ENCODE measurements around the gene CHD2. TPM values are rescaled to one million over a fixed set of nuclear protein-coding genes. Genes with fewer than 3 reads are reported as not detected.

CHD2 gene
- total and polyA plus RNA-seq, 3 experiments from 2014 or later: 80.3 to 109 (median 99.0) TPM

DNA sequence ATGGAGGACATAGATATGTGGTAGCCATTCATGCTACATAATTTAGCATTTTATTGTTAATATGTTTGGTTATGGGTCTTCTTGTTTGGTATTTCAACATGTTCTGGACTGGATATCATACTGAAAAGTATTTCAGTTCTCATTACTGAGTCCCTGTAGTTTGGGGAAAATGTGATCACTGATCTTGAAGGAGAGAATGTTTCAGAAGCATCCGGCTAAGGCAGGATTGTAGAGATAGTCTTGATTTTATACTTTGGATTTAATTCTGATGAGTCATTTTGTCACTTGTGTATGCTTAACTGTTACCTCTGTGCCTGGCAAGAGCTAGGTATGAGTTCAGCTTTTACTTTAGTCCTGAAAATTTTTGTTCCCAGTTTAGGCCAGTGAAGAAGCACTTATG lies 7.1 kb downstream of the CHD2 start:
- Histone ChIP-seq H3K4me1 (ENCODE audit: insufficient read depth, low read length) (peaks cover 73% of the 10 kb centered on the region), H3K9me3 (ENCODE audit: low read length) (no peaks in the 10 kb centered on the region), H3K27ac (ENCODE audit: low read depth, low read length) (peak overlapping the region; percentile 97), H3K27me3 (ENCODE audit: insufficient read depth, low read length, poor library complexity, severe bottlenecking) (no peaks in the 10 kb centered on the region), H3K4me3 (ENCODE audit: low read length) (peak overlapping the region; percentile 27), H3K36me3 (ENCODE audit: insufficient read depth, low read length) (no peaks in the 10 kb centered on the region)
- CTCF ChIA-PET: interaction anchor here (0.7 to 3.3 kb wide), 8 partner anchors 8 to 110 kb away, joined by 3 to 28 read pairs (median 8); no protein-coding TSS in a partner anchor
- H3K4me1 Mint-ChIP-seq: peaks cover 83 to 93% (median 92%) of the 10 kb centered on the region in 3 donors
- DNase-seq: no peak
- H3K9me3 Mint-ChIP-seq: no peaks in the 10 kb centered on the region
- peak overlapping the region; percentile 71 to 98 (median 90) for H3K4me3 Mint-ChIP-seq
- H3K27me3 Mint-ChIP-seq: peaks cover 0 to 6% of the 10 kb centered on the region in 2 donors
- POLR2A ChIA-PET: interaction anchor here (1.0 to 11.5 kb wide), 6 partner anchors 7 to 101 kb away, joined by 4 to 455 read pairs (median 26); no protein-coding TSS in a partner anchor
- peaks cover 0 to 57% (median 16%) of the 10 kb centered on the region in 3 donors for H3K36me3 Mint-ChIP-seq
- H3K27ac Mint-ChIP-seq: peak overlapping the region; percentile 87 to 100 (median 99)

DNA sequence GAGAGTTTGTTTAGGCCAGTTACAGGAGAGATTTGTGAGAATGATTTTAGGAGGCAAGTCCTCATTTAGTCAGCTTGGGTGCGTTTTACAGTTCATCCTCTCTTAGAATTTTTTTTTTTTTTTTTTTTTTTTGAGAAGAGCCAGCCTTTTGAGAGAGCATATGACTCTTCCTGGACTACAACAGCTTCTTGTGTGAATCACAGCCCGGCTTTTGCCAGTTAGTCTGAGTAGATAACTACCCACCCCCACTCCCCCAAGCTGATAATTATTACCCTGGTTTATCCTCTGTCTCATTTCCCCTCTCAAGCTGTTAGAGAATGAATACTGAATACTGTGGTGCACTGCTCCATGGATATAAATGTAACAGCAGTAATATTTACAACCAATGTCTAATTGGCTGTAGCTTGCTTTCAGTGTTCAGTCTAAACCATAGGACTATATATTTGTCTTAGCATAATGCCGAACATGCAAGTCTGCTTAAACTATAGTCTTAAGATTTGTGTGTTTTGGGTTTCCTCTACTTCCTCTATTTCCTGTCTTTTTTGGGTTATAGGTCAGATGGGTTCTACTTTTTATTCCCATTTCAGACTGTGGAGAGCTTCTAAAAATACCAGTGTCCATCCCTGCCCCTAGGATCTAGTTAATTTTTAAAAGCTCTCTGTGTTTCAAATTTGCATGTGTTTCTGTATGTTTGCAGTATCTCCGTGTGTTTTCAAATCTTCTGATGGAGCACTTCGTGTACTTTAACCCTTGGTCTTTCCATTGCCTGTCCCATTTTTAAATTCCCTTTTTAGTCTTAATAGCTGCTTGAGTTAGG lies 8.0 kb downstream of the CHD2 start:
- peaks cover 86 to 95% (median 92%) of the 10 kb centered on the region in 3 donors for H3K4me1 Mint-ChIP-seq
- H3K4me3 Mint-ChIP-seq: peak overlapping the region; percentile 89 to 98 (median 90)
- Histone ChIP-seq H3K27me3 (ENCODE audit: insufficient read depth, low read length, poor library complexity, severe bottlenecking) (no peaks in the 10 kb centered on the region), H3K4me3 (ENCODE audit: low read length) (peak overlapping the region; percentile 48), H3K36me3 (ENCODE audit: insufficient read depth, low read length) (no peaks in the 10 kb centered on the region), H3K9me3 (ENCODE audit: low read length) (no peaks in the 10 kb centered on the region), H3K27ac (ENCODE audit: low read depth, low read length) (peak overlapping the region; percentile 97), H3K4me1 (ENCODE audit: insufficient read depth, low read length) (peaks cover 78% of the 10 kb centered on the region)
- no peaks in the 10 kb centered on the region for H3K9me3 Mint-ChIP-seq
- peak in 1 of 5 donors; percentile 18 for DNase-seq
- POLR2A ChIA-PET: interaction anchor here (1.1 to 11.5 kb wide), 6 partner anchors 6 to 102 kb away, joined by 4 to 455 read pairs (median 30); no protein-coding TSS in a partner anchor
- CTCF ChIA-PET: interaction anchor here (0.6 to 3.3 kb wide), 10 partner anchors 7 to 111 kb away, joined by 3 to 28 read pairs (median 7); partner anchors contain the start of gene CHD2
- peaks cover 0 to 5% of the 10 kb centered on the region in 2 donors for H3K27me3 Mint-ChIP-seq
- H3K27ac Mint-ChIP-seq: peak overlapping the region; percentile 87 to 100 (median 99)
- peaks cover 2 to 53% (median 12%) of the 10 kb centered on the region in 3 donors for H3K36me3 Mint-ChIP-seq

- POLR2A ChIA-PET: interaction anchor here (1.4 to 11.5 kb wide), 4 partner anchors 9 to 100 kb away, joined by 5 to 455 read pairs (median 30); no protein-coding TSS in a partner anchor
- H3K4me3 Mint-ChIP-seq: peak overlapping the region; percentile 89 to 98 (median 90)
- H3K27ac Mint-ChIP-seq: peak overlapping the region; percentile 87 to 100 (median 99)
- no peaks in the 10 kb centered on the region for H3K27me3 ChIP-seq (ENCODE audit: insufficient read depth, low read length, poor library complexity, severe bottlenecking)
- peaks cover 84% of the 10 kb centered on the region for H3K4me1 ChIP-seq (ENCODE audit: insufficient read depth, low read length)
- no peaks in the 10 kb centered on the region for H3K36me3 ChIP-seq (ENCODE audit: insufficient read depth, low read length)
- peaks cover 90 to 97% (median 95%) of the 10 kb centered on the region in 3 donors for H3K4me1 Mint-ChIP-seq
- H3K27ac ChIP-seq (ENCODE audit: low read depth, low read length): no peak overlapping the region
- peaks cover 4 to 54% (median 11%) of the 10 kb centered on the region in 3 donors for H3K36me3 Mint-ChIP-seq
- no peak for DNase-seq
- CTCF ChIA-PET: interaction anchor here (0.7 to 3.3 kb wide), 9 partner anchors 9 to 112 kb away, joined by 3 to 28 read pairs (median 6); partner anchors contain the start of gene CHD2
- no peaks in the 10 kb centered on the region for H3K9me3 ChIP-seq (ENCODE audit: low read length)
- H3K27me3 Mint-ChIP-seq: peaks cover 0 to 3% of the 10 kb centered on the region in 2 donors
- H3K9me3 Mint-ChIP-seq: no peaks in the 10 kb centered on the region
- H3K4me3 ChIP-seq (ENCODE audit: low read length): peak overlapping the region; percentile 48
Measured at GRCh38 chr15:92908713-92909057, 8.6 kb downstream of the CHD2 start.

DNA sequence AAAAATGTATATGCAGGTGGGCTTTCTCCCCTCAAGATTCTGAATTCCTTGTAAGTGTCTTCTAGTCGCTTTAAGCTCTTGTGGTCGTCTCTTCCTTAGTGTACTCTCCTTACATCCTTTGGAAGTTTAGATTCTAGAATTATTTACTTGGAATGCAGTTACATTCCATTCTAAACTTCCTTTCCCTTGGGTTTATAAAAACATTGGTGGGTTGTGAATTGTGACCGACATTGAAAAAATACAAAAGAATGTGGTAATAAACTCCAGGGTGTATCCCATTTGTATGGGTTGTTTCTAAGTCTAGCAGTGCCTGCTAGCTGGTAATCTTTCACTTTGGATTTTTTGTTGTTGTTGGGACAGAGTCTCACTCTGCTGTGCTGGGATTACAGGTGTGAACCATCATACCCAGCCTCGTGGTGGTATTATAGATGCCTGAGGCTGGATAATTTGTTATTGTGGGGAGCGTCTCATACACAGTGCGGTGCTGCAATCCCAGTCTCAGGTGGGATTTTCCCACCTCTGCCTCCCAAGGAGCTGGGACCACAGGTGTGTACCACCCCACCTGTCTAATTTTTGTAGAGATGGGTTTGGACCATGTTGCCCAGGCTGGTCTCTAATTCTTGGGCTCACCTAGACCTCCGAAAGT lies 9.1 kb downstream of the CHD2 start:
- Histone ChIP-seq H3K4me3 (ENCODE audit: low read length) (no peak overlapping the region), H3K36me3 (ENCODE audit: insufficient read depth, low read length) (no peaks in the 10 kb centered on the region), H3K4me1 (ENCODE audit: insufficient read depth, low read length) (peaks cover 89% of the 10 kb centered on the region), H3K27me3 (ENCODE audit: insufficient read depth, low read length, poor library complexity, severe bottlenecking) (no peaks in the 10 kb centered on the region), H3K27ac (ENCODE audit: low read depth, low read length) (no peak overlapping the region), H3K9me3 (ENCODE audit: low read length) (no peaks in the 10 kb centered on the region)
- POLR2A ChIA-PET: interaction anchor here (1.4 to 11.5 kb wide), 4 partner anchors 8 to 100 kb away, joined by 5 to 455 read pairs (median 30); no protein-coding TSS in a partner anchor
- no peak for DNase-seq
- Mint-ChIP-seq H3K27me3 (no peaks in the 10 kb centered on the region), H3K9me3 (no peaks in the 10 kb centered on the region), H3K4me3 (peak overlapping the region; percentile 48 to 98 (median 90)), H3K4me1 (peaks cover 92 to 98% (median 96%) of the 10 kb centered on the region in 3 donors), H3K36me3 (peaks cover 4 to 51% (median 11%) of the 10 kb centered on the region in 3 donors), H3K27ac (peak overlapping the region; percentile 22 to 100 (median 92))
- CTCF ChIA-PET: interaction anchor here (0.7 to 3.3 kb wide), 5 partner anchors 9 to 100 kb away, joined by 3 to 28 read pairs (median 6); partner anchors contain the start of gene CHD2

GRCh38 chr15:92910451-92910850 lies 10.3 kb downstream of the CHD2 start:
- peak overlapping the region; percentile 2 for H3K4me3 ChIP-seq (ENCODE audit: low read length)
- H3K4me1 ChIP-seq (ENCODE audit: insufficient read depth, low read length): peaks cover 93% of the 10 kb centered on the region
- no peaks in the 10 kb centered on the region for H3K36me3 ChIP-seq (ENCODE audit: insufficient read depth, low read length)
- ChIA-PET POLR2A (interaction anchor here (1.7 to 11.5 kb wide), 2 partner anchors 14 to 26 kb away, joined by 5 to 455 read pairs; no protein-coding TSS in a partner anchor), CTCF (no interaction called here)
- no peaks in the 10 kb centered on the region for H3K9me3 Mint-ChIP-seq
- H3K4me1 Mint-ChIP-seq: peaks cover 90 to 99% (median 98%) of the 10 kb centered on the region in 3 donors
- H3K27ac ChIP-seq (ENCODE audit: low read depth, low read length): no peak overlapping the region
- H3K36me3 Mint-ChIP-seq: peaks cover 4 to 48% (median 11%) of the 10 kb centered on the region in 3 donors
- H3K9me3 ChIP-seq (ENCODE audit: low read length): no peaks in the 10 kb centered on the region
- H3K27ac Mint-ChIP-seq: peak overlapping the region; percentile 17 to 100 (median 92)
- peak overlapping the region; percentile 57 to 74 (median 63) for H3K4me3 Mint-ChIP-seq
- H3K27me3 Mint-ChIP-seq: no peaks in the 10 kb centered on the region
- no peak for DNase-seq
- no peaks in the 10 kb centered on the region for H3K27me3 ChIP-seq (ENCODE audit: insufficient read depth, low read length, poor library complexity, severe bottlenecking)

- Histone ChIP-seq H3K36me3 (ENCODE audit: insufficient read depth, low read length) (no peaks in the 10 kb centered on the region), H3K27me3 (ENCODE audit: insufficient read depth, low read length, poor library complexity, severe bottlenecking) (no peaks in the 10 kb centered on the region), H3K4me3 (ENCODE audit: low read length) (peak overlapping the region; percentile 63), H3K27ac (ENCODE audit: low read depth, low read length) (peak overlapping the region; percentile 83), H3K9me3 (ENCODE audit: low read length) (no peaks in the 10 kb centered on the region), H3K4me1 (ENCODE audit: insufficient read depth, low read length) (peaks cover 87% of the 10 kb centered on the region)
- H3K9me3 Mint-ChIP-seq: no peaks in the 10 kb centered on the region
- ChIA-PET CTCF (interaction anchor here (1.0 to 10.5 kb wide), 8 partner anchors 9 to 117 kb away, joined by 3 to 119 read pairs (median 8); partner anchors contain the start of gene CHD2), POLR2A (interaction anchor here (0.6 to 6.4 kb wide), 6 partner anchors 10 to 105 kb away, joined by 3 to 73 read pairs (median 10); partner anchors contain the start of gene CHD2)
- peaks cover 4 to 54% (median 15%) of the 10 kb centered on the region in 3 donors for H3K36me3 Mint-ChIP-seq
- H3K4me1 Mint-ChIP-seq: peaks cover 80 to 94% (median 89%) of the 10 kb centered on the region in 3 donors
- no peak for DNase-seq
- peak overlapping the region; percentile 84 to 90 (median 87) for H3K4me3 Mint-ChIP-seq
- peaks cover 0 to 3% of the 10 kb centered on the region in 2 donors for H3K27me3 Mint-ChIP-seq
- peak overlapping the region; percentile 91 to 100 (median 99) for H3K27ac Mint-ChIP-seq
Measured at GRCh38 chr15:92914103-92914499, 14.0 kb downstream of the CHD2 start.

DNA sequence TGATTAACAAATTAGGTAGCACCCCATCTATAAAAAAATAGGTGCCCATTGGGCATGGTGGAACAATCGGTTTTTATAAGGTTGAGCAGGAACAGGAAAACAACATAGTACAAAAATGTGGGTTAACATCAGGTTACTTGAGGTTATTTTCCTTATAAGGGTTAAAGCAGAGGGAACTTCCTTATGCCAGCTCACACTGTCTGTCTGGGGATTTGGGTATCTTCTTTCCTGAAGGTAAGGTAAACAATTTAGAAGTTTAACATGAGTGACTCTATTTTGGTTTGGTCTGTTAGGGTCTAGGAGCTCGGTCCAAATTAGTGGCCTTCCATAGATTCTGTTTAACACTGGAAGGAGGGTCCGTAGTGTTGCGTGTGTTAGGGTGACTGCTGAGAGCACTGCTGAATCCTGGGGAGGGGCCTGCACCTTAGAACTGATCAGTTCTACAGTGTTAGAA lies 14.7 kb downstream of the CHD2 start:
- H3K4me1 ChIP-seq (ENCODE audit: insufficient read depth, low read length): peaks cover 84% of the 10 kb centered on the region
- Mint-ChIP-seq H3K27me3 (peaks cover 0 to 3% of the 10 kb centered on the region in 2 donors), H3K9me3 (no peaks in the 10 kb centered on the region), H3K4me1 (peaks cover 75 to 94% (median 89%) of the 10 kb centered on the region in 3 donors), H3K27ac (peak overlapping the region; percentile 91 to 100 (median 99)), H3K4me3 (peak overlapping the region; percentile 84 to 90 (median 87)), H3K36me3 (peaks cover 4 to 50% (median 15%) of the 10 kb centered on the region in 3 donors)
- peak overlapping the region; percentile 83 for H3K27ac ChIP-seq (ENCODE audit: low read depth, low read length)
- no peaks in the 10 kb centered on the region for H3K27me3 ChIP-seq (ENCODE audit: insufficient read depth, low read length, poor library complexity, severe bottlenecking)
- POLR2A ChIA-PET: interaction anchor here (0.6 to 6.4 kb wide), 8 partner anchors 11 to 118 kb away, joined by 3 to 73 read pairs (median 8); partner anchors contain the start of gene CHD2
- H3K4me3 ChIP-seq (ENCODE audit: low read length): peak overlapping the region; percentile 63
- CTCF ChIA-PET: interaction anchor here (0.9 to 10.5 kb wide), 15 partner anchors 8 to 122 kb away, joined by 3 to 119 read pairs (median 5); partner anchors contain the start of gene CHD2
- no peaks in the 10 kb centered on the region for H3K36me3 ChIP-seq (ENCODE audit: insufficient read depth, low read length)
- DNase-seq: peak in 2 of 5 donors; percentile 60 to 75
- no peaks in the 10 kb centered on the region for H3K9me3 ChIP-seq (ENCODE audit: low read length)
